HuH-7.5 (cell line): ENCODE results near the gene TSC1.

ENCODE experiments used
- DNase-seq: peaks from one replicate; pipeline ENCODE4 v3.0.0; 2011; ENCODE audit warnings: low spot score

Gene TSC1

GRCh38 chr9:132887181-132888120 lies 57.0 kb downstream of the TSC1 start:
- no peak for DNase-seq

- DNase-seq: no peak
Measured at GRCh38 chr9:132886334-132886725, 58.1 kb downstream of the TSC1 start.

- DNase-seq: no peak
Measured at GRCh38 chr9:132885720-132886333, 58.6 kb downstream of the TSC1 start.

- no peak for DNase-seq
Measured at GRCh38 chr9:132883349-132884294, 60.8 kb downstream of the TSC1 start.

- DNase-seq: no peak
Measured at GRCh38 chr9:132882616-132883015, 61.8 kb downstream of the TSC1 start.

GRCh38 chr9:132881826-132882225 lies 62.6 kb downstream of the TSC1 start:
- no peak for DNase-seq

GRCh38 chr9:132880324-132880661 lies 64.1 kb downstream of the TSC1 start:
- DNase-seq: no peak

- no peak for DNase-seq
Measured at GRCh38 chr9:132879457-132880323, 64.7 kb downstream of the TSC1 start.

- DNase-seq: peak; percentile 59
Measured at GRCh38 chr9:132878695-132879456, 65.5 kb downstream of the TSC1 start, which contains the start of gene SPACA9. Gene SPACA9, plus strand, starts transcription at chr9:132878898. Its CDS starts 5,050 bp downstream, at chr9:132883948.

GRCh38 chr9:132877824-132878694 lies 66.4 kb downstream of the TSC1 start, which contains the start of gene AK8:
Gene AK8, minus strand, starts transcription at chr9:132878284. Its CDS starts 29 bp downstream, at chr9:132878255.
- peak; percentile 85 for DNase-seq

- DNase-seq: no peak
Measured at GRCh38 chr9:132877458-132877823, 67.0 kb downstream of the TSC1 start.

GRCh38 chr9:132876849-132877248 lies 67.6 kb downstream of the TSC1 start:
- DNase-seq: no peak

- no peak for DNase-seq
Measured at GRCh38 chr9:132875159-132875558, 69.3 kb downstream of the TSC1 start.

- no peak for DNase-seq
Measured at GRCh38 chr9:132873403-132873802, 71.0 kb downstream of the TSC1 start.

GRCh38 chr9:132869266-132869665 lies 75.2 kb downstream of the TSC1 start:
- no peak for DNase-seq

GRCh38 chr9:132866898-132867297 lies 77.5 kb downstream of the TSC1 start:
- DNase-seq: no peak

- no peak for DNase-seq
Measured at GRCh38 chr9:132864691-132865090, 79.7 kb downstream of the TSC1 start.

GRCh38 chr9:132864277-132864676 lies 80.1 kb downstream of the TSC1 start:
- no peak for DNase-seq

GRCh38 chr9:132863096-132863495 lies 81.3 kb downstream of the TSC1 start:
- DNase-seq: no peak
